GM13977 (cell line): ENCODE measurements around the gene POLN.
A peak's percentile ranks its signal among the peaks of the same experiment; 100 is the strongest.

Experiments
- DNase-seq: peaks from one replicate; pipeline ENCODE4 v3.0.0; 2012; ENCODE audit warnings: low spot score
- in situ Hi-C: fragments of 300-500 bp; cut with MboI; formaldehyde crosslinking; loops from one replicate; pipeline ENCODE4 v1.12.0; 2022; ENCODE audit warnings: low sequenced_read_pairs, low pct_unique_long_range_greater_than_20kb, mixed read lengths, inconsistent platforms; ENCODE audit not compliant: unreplicated experiment
- TF ChIP-seq, protein P1 (sequence below): IDR thresholded peaks from 2 replicates; pipeline ENCODE4 v1.5.1; 2012; ENCODE audit warnings: mild to moderate bottlenecking, control low read depth; ENCODE audit not compliant: insufficient read depth; ENCODE audit errors: extremely low read depth, missing control alignments

The POLN gene

GRCh38 chr4:2254665-2255500 is 13.0 kb upstream of the POLN start:
- in situ Hi-C loops, result no loop called here
- TF ChIP-seq, protein P1, sequence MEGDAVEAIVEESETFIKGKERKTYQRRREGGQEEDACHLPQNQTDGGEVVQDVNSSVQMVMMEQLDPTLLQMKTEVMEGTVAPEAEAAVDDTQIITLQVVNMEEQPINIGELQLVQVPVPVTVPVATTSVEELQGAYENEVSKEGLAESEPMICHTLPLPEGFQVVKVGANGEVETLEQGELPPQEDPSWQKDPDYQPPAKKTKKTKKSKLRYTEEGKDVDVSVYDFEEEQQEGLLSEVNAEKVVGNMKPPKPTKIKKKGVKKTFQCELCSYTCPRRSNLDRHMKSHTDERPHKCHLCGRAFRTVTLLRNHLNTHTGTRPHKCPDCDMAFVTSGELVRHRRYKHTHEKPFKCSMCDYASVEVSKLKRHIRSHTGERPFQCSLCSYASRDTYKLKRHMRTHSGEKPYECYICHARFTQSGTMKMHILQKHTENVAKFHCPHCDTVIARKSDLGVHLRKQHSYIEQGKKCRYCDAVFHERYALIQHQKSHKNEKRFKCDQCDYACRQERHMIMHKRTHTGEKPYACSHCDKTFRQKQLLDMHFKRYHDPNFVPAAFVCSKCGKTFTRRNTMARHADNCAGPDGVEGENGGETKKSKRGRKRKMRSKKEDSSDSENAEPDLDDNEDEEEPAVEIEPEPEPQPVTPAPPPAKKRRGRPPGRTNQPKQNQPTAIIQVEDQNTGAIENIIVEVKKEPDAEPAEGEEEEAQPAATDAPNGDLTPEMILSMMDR, result no peak
- no peak for DNase-seq

- DNase-seq, result no peak
- TF ChIP-seq, protein P1, result no peak
- in situ Hi-C loops, result no loop called here
Observed at GRCh38 chr4:2253160-2254084, 11.5 kb upstream of the POLN start.

GRCh38 chr4:2252530-2253091 is 10.7 kb upstream of the POLN start:
- DNase-seq, result peak; percentile 13
- TF ChIP-seq, protein P1, result no peak
- in situ Hi-C loops, result no loop called here

GRCh38 chr4:2251795-2252529 is 10.0 kb upstream of the POLN start:
- in situ Hi-C loops, result no loop called here
- TF ChIP-seq, protein P1, result no peak
- DNase-seq, result peak; percentile 21

GRCh38 chr4:2251073-2251794 is 9.3 kb upstream of the POLN start:
- peak; percentile 17 for DNase-seq

More at GRCh38 chr4:2251073-2251794, 9.3 kb upstream of the POLN start:
- in situ Hi-C loops, result no loop called here
- TF ChIP-seq, protein P1, result no peak
